Measurements from ENCODE around the gene ZNF846. TPM values are rescaled to one million over a fixed set of nuclear protein-coding genes. Genes with fewer than 3 reads are reported as not detected.
"Not testable (repeated sequence)": the region's sequence is repeated elsewhere in the genome, so short reads cannot be mapped to it uniquely, and the experiment has no call there.

The ZNF846 gene
- total RNA-seq (2014; rRNA removed; shearing (Covaris generic)), result 2.0 and 3.3 TPM in 2 replicates
- 2.9 and 3.9 TPM in 2 replicates for polyA plus RNA-seq (2015; cell fraction: cytosol; rRNA removed)
- 7.9 and 9.0 TPM in 2 replicates for polyA plus RNA-seq (2015; cell fraction: nucleus; rRNA removed)

- in situ Hi-C loops (cut with HindIII; ENCODE audit: low pct_unique_long_range_greater_than_20kb, low sequenced_read_pairs), result no loop called here
- peak; percentile 93 for DNase-seq (ENCODE audit: low read depth, low spot score)
Observed at GRCh38 chr19:9768175-9769112, at the start of gene ZNF846. Gene ZNF846, minus strand, starts transcription at chr19:9768738. Its CDS starts 3,788 bp downstream, at chr19:9764950.

- in situ Hi-C loops (cut with HindIII; ENCODE audit: low pct_unique_long_range_greater_than_20kb, low sequenced_read_pairs), result no loop called here
Observed at GRCh38 chr19:9818175-9818733, 49.7 kb upstream of the ZNF846 start.

GRCh38 chr19:9811139-9811538 lies 42.6 kb upstream of the ZNF846 start:
- in situ Hi-C loops (cut with HindIII; ENCODE audit: low pct_unique_long_range_greater_than_20kb, low sequenced_read_pairs), result no loop called here
- no peak for DNase-seq (ENCODE audit: low read depth, low spot score)

More at GRCh38 chr19:9818175-9818733, 49.7 kb upstream of the ZNF846 start:
- DNase-seq (ENCODE audit: low read depth, low spot score), result no peak

- no peak for DNase-seq (ENCODE audit: low read depth, low spot score)
- in situ Hi-C loops (cut with HindIII; ENCODE audit: low pct_unique_long_range_greater_than_20kb, low sequenced_read_pairs), result no loop called here
Observed at GRCh38 chr19:9808855-9809824, 40.6 kb upstream of the ZNF846 start.

- in situ Hi-C loops (cut with HindIII; ENCODE audit: low pct_unique_long_range_greater_than_20kb, low sequenced_read_pairs), result no loop called here
Observed at GRCh38 chr19:9806803-9807202, 38.3 kb upstream of the ZNF846 start.

GRCh38 chr19:9801976-9802375 lies 33.4 kb upstream of the ZNF846 start:
- in situ Hi-C loops (cut with HindIII; ENCODE audit: low pct_unique_long_range_greater_than_20kb, low sequenced_read_pairs), result no loop called here
- DNase-seq (ENCODE audit: low read depth, low spot score), result no peak

More at GRCh38 chr19:9806803-9807202, 38.3 kb upstream of the ZNF846 start:
- no peak for DNase-seq (ENCODE audit: low read depth, low spot score)

- in situ Hi-C loops (cut with HindIII; ENCODE audit: low pct_unique_long_range_greater_than_20kb, low sequenced_read_pairs), result no loop called here
Observed at GRCh38 chr19:9799162-9799561, 30.6 kb upstream of the ZNF846 start.

GRCh38 chr19:9797871-9798270 lies 29.3 kb upstream of the ZNF846 start:
- in situ Hi-C loops (cut with HindIII; ENCODE audit: low pct_unique_long_range_greater_than_20kb, low sequenced_read_pairs), result no loop called here
- DNase-seq (ENCODE audit: low read depth, low spot score), result no peak

More at GRCh38 chr19:9799162-9799561, 30.6 kb upstream of the ZNF846 start:
- DNase-seq (ENCODE audit: low read depth, low spot score), result no peak

- in situ Hi-C loops (cut with HindIII; ENCODE audit: low pct_unique_long_range_greater_than_20kb, low sequenced_read_pairs), result no loop called here
Observed at GRCh38 chr19:9796113-9796773, 27.7 kb upstream of the ZNF846 start.

GRCh38 chr19:9793071-9793591 lies 24.6 kb upstream of the ZNF846 start:
- in situ Hi-C loops (cut with HindIII; ENCODE audit: low pct_unique_long_range_greater_than_20kb, low sequenced_read_pairs), result no loop called here
- DNase-seq (ENCODE audit: low read depth, low spot score), result peak; percentile 34

More at GRCh38 chr19:9796113-9796773, 27.7 kb upstream of the ZNF846 start:
- DNase-seq (ENCODE audit: low read depth, low spot score), result peak; percentile 94

- in situ Hi-C loops (cut with HindIII; ENCODE audit: low pct_unique_long_range_greater_than_20kb, low sequenced_read_pairs), result no loop called here
- peak; percentile 81 for DNase-seq (ENCODE audit: low read depth, low spot score)
Observed at GRCh38 chr19:9792206-9793070, 23.9 kb upstream of the ZNF846 start.

- in situ Hi-C loops (cut with HindIII; ENCODE audit: low pct_unique_long_range_greater_than_20kb, low sequenced_read_pairs), result no loop called here
Observed at GRCh38 chr19:9791552-9792205, 23.1 kb upstream of the ZNF846 start.

GRCh38 chr19:9791073-9791367 lies 22.5 kb upstream of the ZNF846 start:
- DNase-seq (ENCODE audit: low read depth, low spot score); in situ Hi-C loops (cut with HindIII; ENCODE audit: low pct_unique_long_range_greater_than_20kb, low sequenced_read_pairs): not testable (repeated sequence)

More at GRCh38 chr19:9791552-9792205, 23.1 kb upstream of the ZNF846 start:
- peak; percentile 87 for DNase-seq (ENCODE audit: low read depth, low spot score)

GRCh38 chr19:9789579-9789978 lies 21.0 kb upstream of the ZNF846 start:
- in situ Hi-C loops (cut with HindIII; ENCODE audit: low pct_unique_long_range_greater_than_20kb, low sequenced_read_pairs), result not testable (repeated sequence)

GRCh38 chr19:9789066-9789465 lies 20.5 kb upstream of the ZNF846 start:
- DNase-seq (ENCODE audit: low read depth, low spot score), result no peak
- in situ Hi-C loops (cut with HindIII; ENCODE audit: low pct_unique_long_range_greater_than_20kb, low sequenced_read_pairs), result no loop called here

More at GRCh38 chr19:9789579-9789978, 21.0 kb upstream of the ZNF846 start:
- not testable (repeated sequence) for DNase-seq (ENCODE audit: low read depth, low spot score)

All from SK-MEL-5 (cell line).